C4-2B (cell line): ENCODE data around the gene LCTL.

ENCODE experiments used
- CTCF ChIP-seq: fragments of 450-650 bp; conservative IDR thresholded peaks from 2 replicates; pipeline ENCODE4 v1.5.1; 2017; ENCODE audit warnings: mild to moderate bottlenecking
- ZFX ChIP-seq: fragments of 450-650 bp; IDR thresholded peaks from 2 replicates; pipeline ENCODE4 v1.6.1; 2017

GRCh38 chr15:66590435-66590834 is 24.6 kb upstream of the LCTL start:
- no peak for TF ChIP-seq CTCF
- TF ChIP-seq ZFX, result no peak
